K562 (cell line): ENCODE data around the gene BTBD18. TPM values are rescaled to one million over a fixed set of nuclear protein-coding genes. Genes with fewer than 3 reads are reported as not detected.

Experiments used
- CGGBP1 ChIP-seq: fragments of 250-450 bp; sonication (Bioruptor Pico); IDR thresholded peaks from 2 replicates; pipeline ENCODE4 v1.9.0; 2021; ENCODE audit warnings: mild to moderate bottlenecking
- FOXJ3 ChIP-seq: sonication (generic); formaldehyde crosslinking; IDR thresholded peaks from 2 replicates; pipeline ENCODE4 v1.4.0; 2020; ENCODE audit warnings: mild to moderate bottlenecking, missing genetic modification reagents
- GABPB1 ChIP-seq: sonication (generic); formaldehyde crosslinking; IDR thresholded peaks from 2 replicates; pipeline ENCODE4 v1.8.0; 2022; ENCODE audit warnings: mild to moderate bottlenecking, missing genetic modification reagents
- GTF2A2 ChIP-seq: IDR thresholded peaks from 2 replicates; pipeline ENCODE4 v1.6.1; 2016; ENCODE audit warnings: mild to moderate bottlenecking, missing genetic modification characterization, missing compliant biosample characterization
- GTF2E2 ChIP-seq: fragments of 200-800 bp; sonication (Bioruptor generic); IDR thresholded peaks from 2 replicates; pipeline ENCODE4 v1.6.1; 2016; ENCODE audit warnings: missing genetic modification characterization, missing compliant biosample characterization
- HDAC2 ChIP-seq: fragments of 450-650 bp; IDR thresholded peaks from 2 replicates; pipeline ENCODE4 v1.6.1; 2016; ENCODE audit warnings: mild to moderate bottlenecking
- MED1 ChIP-seq: sonication (generic); formaldehyde crosslinking; IDR thresholded peaks from 2 replicates; pipeline ENCODE4 v1.8.1; 2023; ENCODE audit warnings: missing genetic modification reagents, borderline replicate concordance
- MYBL2 ChIP-seq, 2 experiments: fragments of 450-650 bp in 1 of 2; sonication (generic) in 1 of 2; formaldehyde crosslinking in 1 of 2; IDR thresholded peaks; 2 replicates each; pipeline versions ENCODE4 v1.6.1 to v1.8.1; 2017 to 2022; ENCODE audit warnings: borderline replicate concordance in 1 of 2, inconsistent platforms in 1 of 2, low read depth in 1 of 2, mild to moderate bottlenecking in 1 of 2, missing genetic modification reagents in 1 of 2, moderate library complexity in 1 of 2
- PPARD ChIP-seq: fragments of 250-450 bp; sonication (Bioruptor Pico); IDR thresholded peaks from 2 replicates; pipeline ENCODE4 v1.8.0; 2022; ENCODE audit warnings: inconsistent platforms, mild to moderate bottlenecking, moderate library complexity
- RFX7 ChIP-seq: fragments of 250-450 bp; sonication (Bioruptor Pico); IDR thresholded peaks from 2 replicates; pipeline ENCODE4 v1.5.1; 2021; ENCODE audit warnings: mild to moderate bottlenecking
- RHOXF2B ChIP-seq: fragments of 250-450 bp; sonication (Bioruptor Pico); conservative IDR thresholded peaks from 2 replicates; pipeline ENCODE4 v1.5.1; 2021
- STAG1 ChIP-seq: sonication (generic); formaldehyde crosslinking; IDR thresholded peaks from 2 replicates; pipeline ENCODE4 v1.5.0; 2020; ENCODE audit warnings: missing genetic modification reagents, borderline replicate concordance
- TBL1XR1 ChIP-seq, 2 experiments: IDR thresholded peaks; 2 replicates each; pipeline ENCODE4 v1.6.1; 2012; ENCODE audit warnings: improper control_type of control experiment in 2 of 2, low read length in 2 of 2, mild to moderate bottlenecking in 1 of 2
- TRIM28 ChIP-seq: fragments of 450-650 bp; IDR thresholded peaks from 2 replicates; pipeline ENCODE4 v1.6.1; 2017
- ZBTB12 ChIP-seq: fragments of 250-450 bp; sonication (Bioruptor Pico); IDR thresholded peaks from 2 replicates; pipeline ENCODE4 v1.4.0; 2020
- ZNF133 ChIP-seq: fragments of 250-450 bp; sonication (Bioruptor Pico); IDR thresholded peaks from 2 replicates; pipeline ENCODE4 v1.4.0; 2020; ENCODE audit warnings: mild to moderate bottlenecking
- ZNF407 ChIP-seq: fragments of 450-650 bp; IDR thresholded peaks from 2 replicates; pipeline ENCODE4 v1.6.1; 2016; ENCODE audit warnings: low read depth
- ZNF436 ChIP-seq: fragments of 250-450, 450-650 bp; sonication (Bioruptor Pico); formaldehyde crosslinking; IDR thresholded peaks from 2 replicates; pipeline ENCODE4 v1.7.0; 2020; ENCODE audit warnings: mild to moderate bottlenecking
- ZNF57 ChIP-seq: fragments of 450-650 bp; formaldehyde crosslinking; IDR thresholded peaks from 2 replicates; pipeline ENCODE4 v1.4.0; 2020; ENCODE audit warnings: mild to moderate bottlenecking, moderate library complexity
- polyA plus RNA-seq, 8 experiments: library from polyadenylated mRNA; depleted of rRNA in 4 of 8; stranded (reverse) in 5 of 8; unstranded in 3 of 8; fragments of >200 nt; fragmentation: Nextera tagmentation in 2 of 8; fragmentation: Illumina TruSeq in 1 of 8; extraction: Ambion mirVana in 2 of 8; extraction: Trizol in 1 of 8; gene quantifications; 2 replicates each; pipeline versions ENCODE4 v1.2.1 to v1.2.3, GENCODE V29; 2011 to 2014; ENCODE audit warnings: inconsistent platforms in 1 of 8, missing spikeins in 1 of 8
- total RNA-seq, 7 experiments: library from RNA; depleted of rRNA in 6 of 7; stranded (reverse); fragments of >200 nt in 6 of 7; fragmentation: Illumina TruSeq in 2 of 7; extraction: Trizol in 2 of 7; gene quantifications; 2 replicates each; pipeline versions ENCODE4 v1.2.1 to v1.2.3, GENCODE V29; 2011 to 2021; ENCODE audit warnings: low replicate concordance in 1 of 7

Gene BTBD18
- total and polyA plus RNA-seq, 9 of the 15 experiments (the other 6 are each of a cell fraction or from before 2014, with no cell fraction given), result 0.06 TPM; not detected in 8

- TF ChIP-seq ZBTB12 (CRISPR knock-in tag) (peak; percentile 9; the same call in 1 of the 2 replicates), HDAC2 (peak; percentile 71), STAG1 (CRISPR knock-in tag) (no peak), MYBL2 (IDR thresholded peaks at IDR 0.05; ENCODE audit: low read depth) (peak; percentile 57; the same call in 1 of the 2 replicates), MYBL2 (CRISPR knock-in tag; IDR thresholded peaks at IDR 0.05; ENCODE audit: borderline replicate concordance) (no peak), PPARD (CRISPR knock-in tag) (no peak), RFX7 (CRISPR knock-in tag) (no peak), GTF2E2 (tag) (peak; percentile 87; the same call in 1 of the 2 replicates), TRIM28 (peak; percentile 67; the same call in 1 of the 2 replicates), GTF2A2 (tag) (no peak), ZNF407 (no peak), TBL1XR1 (IDR thresholded peaks at IDR 0.05; ENCODE audit: low read length in 2 of 2) (0 out of 4 replicates have a peak, but pooled peaks of 1 of the 2 experiments have one; percentile 43), CGGBP1 (CRISPR knock-in tag) (0 out of 2 replicates have a peak, but pooled peaks have one; percentile 69), ZNF436 (no peak), ZNF57 (CRISPR knock-in tag) (no peak), FOXJ3 (CRISPR knock-in tag) (no peak), ZNF133 (CRISPR knock-in tag) (no peak), MED1 (CRISPR knock-in tag) (no peak), RHOXF2B (CRISPR knock-in tag) (no peak), GABPB1 (CRISPR knock-in tag) (no peak; the same call in 1 of the 2 replicates)
These were observed 9.9 kb upstream of the BTBD18 start, which contains the start of gene CTNND1 (continued) for GRCh38 chr11:57761301-57762234.
